ENCODE results near the gene HOXB2.
"Not testable (repeated sequence)": the region's sequence is repeated elsewhere in the genome, so short reads cannot be mapped to it uniquely, and the experiment has no call there.

The HOXB2 gene

DNA sequence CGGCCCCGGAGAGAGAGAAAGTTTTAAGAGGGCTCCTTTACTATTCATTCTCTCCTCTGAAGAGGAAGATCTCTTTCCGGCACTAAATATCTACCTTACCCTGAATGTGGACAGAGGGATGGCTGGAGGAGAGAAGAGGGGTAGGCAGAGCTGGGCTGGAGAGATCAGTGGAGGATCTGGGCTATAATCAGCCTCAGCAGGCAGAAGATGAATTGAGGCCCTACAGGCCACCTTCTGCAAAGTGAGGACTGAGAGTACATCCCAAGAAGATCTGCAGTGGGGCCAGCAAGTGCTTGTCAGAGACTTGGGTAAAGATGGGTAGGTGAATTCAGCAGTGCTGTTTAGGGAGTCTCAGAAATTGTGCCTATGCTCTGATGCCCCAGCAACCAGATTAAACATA is 7.6 kb downstream of the HOXB2 start:
- no peak for DNase-seq

DNA sequence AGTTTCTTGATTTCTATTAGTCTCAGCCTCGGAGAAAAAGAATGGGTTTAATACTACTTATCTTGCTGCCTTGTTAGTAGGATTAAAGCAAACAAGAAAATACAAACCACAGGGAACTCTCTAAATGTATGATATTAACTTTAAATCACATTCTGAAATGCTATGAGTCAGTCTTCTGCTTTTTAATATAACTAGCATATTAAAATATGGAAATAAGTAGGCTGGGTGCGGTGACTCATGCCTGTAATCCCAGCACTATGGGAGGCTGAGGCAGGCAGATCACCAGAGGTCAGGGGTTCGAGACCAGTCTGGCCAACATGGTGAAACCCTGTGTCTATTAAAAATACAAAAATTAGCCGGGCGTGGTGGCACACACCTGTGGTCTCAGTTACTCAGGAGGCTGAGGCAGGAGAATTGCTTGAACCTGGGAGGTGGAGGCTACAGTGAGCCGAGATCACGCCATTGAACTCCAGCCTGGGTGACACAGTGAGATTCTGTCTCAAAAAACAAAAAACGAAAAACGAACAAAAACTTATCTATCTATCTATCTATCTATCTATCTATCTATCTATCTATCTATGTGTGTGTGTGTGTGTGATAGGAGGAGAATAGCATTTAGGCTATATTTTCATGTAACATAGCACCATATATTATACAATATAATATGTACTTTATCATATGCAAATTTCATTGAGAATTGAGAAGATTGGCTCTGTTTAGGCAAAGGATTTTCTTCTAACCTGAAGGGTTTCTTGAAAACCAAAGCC is 8.9 kb downstream of the HOXB2 start:
- DNase-seq = not testable (repeated sequence)

DNA sequence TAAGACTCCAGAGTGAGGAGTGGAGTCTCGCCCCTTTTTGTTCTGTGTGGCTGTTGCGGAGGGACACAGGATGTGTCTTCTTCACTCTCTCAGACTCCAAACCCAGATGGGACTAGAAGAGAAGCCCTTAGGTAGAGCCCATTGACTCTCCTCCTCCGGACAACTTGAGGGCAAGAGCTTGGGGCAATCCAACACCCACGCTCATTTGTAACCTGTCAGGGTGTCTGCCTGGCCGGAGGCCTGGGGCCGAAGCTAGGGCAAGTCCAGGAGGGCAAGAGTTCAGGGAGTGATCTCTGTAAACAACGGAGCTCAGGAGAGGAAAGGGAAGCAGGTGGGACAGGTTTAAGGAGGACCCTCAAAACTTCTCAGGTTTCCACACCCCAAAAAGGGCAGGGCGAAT is 12.6 kb downstream of the HOXB2 start:
- DNase-seq = no peak

DNA sequence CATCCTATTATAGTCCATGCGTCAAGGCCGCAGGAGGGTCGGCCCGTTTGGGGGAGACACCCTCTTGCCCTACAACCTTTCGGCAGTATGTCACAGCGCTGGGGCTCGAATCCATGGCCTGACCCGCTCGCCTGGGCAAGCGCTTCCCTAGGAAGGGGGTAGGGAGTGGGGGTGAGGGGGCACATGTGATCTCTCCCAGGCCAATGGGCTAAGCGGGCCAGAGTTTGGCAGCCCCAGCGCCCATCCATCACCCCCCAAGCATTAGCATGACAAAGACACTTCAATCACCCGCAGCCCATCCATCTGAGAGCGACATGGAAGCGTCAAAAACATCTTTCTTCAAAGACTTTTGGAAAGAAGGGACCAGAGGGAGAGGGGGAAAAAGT is 14.0 kb downstream of the HOXB2 start, which contains the start of gene HOXB1:
Gene HOXB1 (minus strand): TSS at position 125 of the 386 bp plus-strand sequence. CDS start 107 bp downstream, at position 18.
- DNase-seq = no peak

DNA sequence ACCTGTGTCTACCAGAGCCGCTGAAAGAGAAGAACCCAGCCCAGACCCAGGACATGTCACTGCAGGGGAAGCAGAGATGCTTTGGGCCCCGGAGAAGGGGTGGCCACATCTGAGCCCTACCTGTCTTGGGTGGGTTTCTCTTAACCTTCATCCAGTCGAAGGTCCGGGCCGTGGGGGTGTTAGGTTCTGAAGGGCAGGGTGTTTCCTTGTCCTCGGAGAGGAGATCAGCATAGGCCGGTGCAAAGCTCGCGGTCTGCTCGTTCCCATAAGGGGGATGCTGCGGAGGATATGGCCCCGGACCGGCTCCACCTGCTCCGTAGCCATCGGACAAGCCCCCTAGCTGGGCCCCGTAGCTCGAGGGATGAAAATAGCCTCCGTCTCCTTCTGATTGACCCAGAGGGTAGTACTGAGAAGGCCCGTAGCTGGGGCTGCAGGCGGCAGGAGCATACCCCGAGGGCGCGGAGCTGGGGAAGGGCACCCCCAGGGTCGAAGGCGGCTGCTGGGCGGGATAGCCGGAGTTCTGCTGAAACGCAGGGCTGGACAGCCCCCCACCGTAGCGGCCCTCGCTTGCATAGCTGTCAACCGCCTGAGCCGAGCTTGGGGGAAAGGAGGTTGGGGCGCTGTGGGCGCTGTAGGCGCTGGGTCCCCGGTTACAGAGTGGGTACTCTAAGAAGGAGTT is 14.6 kb downstream of the HOXB2 start:
- no peak for DNase-seq

DNA sequence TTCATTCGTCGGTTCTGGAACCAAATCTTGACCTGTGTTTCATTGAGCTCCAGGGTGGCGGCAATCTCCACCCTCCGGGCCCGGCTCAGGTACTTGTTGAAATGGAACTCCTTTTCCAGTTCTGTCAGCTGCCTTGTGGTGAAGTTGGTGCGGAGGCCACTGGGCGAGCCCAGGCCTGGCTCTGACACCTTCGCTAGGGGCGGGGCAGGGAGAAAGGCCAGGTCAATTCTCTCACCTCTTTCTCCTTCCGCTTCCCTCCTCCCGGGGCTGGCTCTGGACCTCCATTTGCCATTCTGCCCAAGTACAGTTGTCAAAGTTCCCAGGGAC is 15.3 kb downstream of the HOXB2 start:
- DNase-seq = no peak

DNA sequence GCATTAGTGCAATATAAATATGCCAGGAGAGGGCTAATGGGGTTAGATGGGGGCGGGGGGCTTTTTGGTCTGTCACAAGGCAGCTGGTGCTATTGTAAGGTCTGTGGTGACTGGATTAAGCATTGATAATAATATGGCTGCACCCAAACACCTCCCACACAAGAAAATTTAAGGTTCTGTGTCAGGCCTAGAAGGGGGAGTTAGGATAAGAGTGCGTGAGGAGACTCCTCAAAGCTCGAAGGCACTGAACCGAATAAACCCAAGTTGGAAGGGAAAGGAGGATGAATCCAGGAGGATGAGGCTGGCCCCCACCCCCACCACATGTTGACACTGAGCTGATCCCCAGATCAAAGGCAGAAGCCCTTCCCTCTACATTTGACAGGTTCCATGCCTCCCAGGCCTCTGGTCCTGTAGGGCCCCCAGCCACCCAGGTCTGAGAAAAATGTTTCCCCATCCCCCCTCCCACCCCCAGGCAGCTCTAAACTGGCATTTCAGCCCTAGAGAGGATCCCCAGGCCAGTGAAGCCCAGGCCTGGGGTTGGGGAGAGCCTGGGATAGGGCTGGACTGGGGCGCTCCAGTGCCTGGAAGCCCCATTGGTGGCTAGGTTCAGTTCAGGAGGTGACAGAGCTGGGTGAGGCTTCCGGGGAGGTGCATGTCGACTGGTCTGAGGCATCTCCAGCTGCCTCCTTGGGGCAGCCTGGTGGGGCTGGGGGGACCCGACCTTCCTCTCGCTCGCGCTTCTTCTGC is 15.8 kb downstream of the HOXB2 start:
- no peak for DNase-seq

DNA sequence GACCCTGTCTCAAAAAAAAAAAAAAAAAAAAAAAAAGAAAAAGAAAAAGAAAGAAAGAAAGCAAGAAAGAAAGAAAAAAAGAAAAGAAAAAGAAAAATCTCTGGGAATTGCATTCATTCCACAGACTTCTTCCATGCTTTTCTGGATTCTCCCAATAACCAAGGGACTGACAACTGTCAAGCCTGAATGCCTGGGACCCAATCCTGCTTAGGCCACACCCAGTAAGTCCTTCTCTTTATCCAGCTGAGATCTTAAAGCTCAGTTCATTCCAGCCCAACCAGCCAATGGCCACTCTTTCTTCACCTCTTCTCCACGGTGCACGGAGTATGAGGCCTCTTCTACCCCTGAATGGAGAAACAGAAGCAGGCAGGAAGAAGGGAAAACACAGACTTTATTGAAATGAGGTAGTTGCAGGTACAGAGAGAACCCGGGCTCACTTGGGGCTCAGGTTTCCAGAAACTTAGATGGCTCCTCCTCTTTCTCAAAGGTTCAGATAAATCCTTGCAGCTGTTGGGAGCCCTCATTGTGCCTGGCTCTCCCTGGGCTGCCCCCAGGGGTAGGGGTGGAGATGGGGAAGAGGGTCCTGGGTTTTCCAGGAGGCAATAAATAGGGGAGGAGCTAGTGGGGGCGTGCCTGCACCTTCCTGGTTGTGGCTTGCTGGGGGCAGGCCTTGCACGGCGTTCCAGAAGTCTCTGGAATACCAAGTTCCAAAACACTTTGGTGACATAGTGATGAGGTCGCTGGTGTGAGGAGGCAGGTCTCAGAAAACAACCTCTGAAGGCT is 16.6 kb downstream of the HOXB2 start:
- DNase-seq = no peak

DNA sequence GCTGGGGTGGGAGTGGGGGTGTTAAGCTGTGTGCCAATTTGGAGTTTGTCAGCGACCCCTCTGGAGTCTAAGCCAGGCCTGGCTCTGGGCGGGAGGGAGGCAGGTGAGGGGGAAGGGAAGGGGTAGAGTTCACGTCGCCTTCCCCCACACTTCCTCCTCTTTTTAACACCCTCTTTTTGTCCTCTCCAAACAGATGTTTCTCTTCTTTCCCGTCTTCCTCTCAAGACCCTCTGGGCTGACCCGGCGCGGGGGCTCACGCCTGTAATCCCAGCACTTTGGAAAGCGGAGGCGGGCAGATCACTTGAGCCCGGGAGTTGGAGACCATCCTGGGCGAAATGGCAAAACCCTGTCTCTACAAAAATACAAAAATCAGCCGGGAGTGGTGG is 17.4 kb downstream of the HOXB2 start:
- DNase-seq = no peak

DNA sequence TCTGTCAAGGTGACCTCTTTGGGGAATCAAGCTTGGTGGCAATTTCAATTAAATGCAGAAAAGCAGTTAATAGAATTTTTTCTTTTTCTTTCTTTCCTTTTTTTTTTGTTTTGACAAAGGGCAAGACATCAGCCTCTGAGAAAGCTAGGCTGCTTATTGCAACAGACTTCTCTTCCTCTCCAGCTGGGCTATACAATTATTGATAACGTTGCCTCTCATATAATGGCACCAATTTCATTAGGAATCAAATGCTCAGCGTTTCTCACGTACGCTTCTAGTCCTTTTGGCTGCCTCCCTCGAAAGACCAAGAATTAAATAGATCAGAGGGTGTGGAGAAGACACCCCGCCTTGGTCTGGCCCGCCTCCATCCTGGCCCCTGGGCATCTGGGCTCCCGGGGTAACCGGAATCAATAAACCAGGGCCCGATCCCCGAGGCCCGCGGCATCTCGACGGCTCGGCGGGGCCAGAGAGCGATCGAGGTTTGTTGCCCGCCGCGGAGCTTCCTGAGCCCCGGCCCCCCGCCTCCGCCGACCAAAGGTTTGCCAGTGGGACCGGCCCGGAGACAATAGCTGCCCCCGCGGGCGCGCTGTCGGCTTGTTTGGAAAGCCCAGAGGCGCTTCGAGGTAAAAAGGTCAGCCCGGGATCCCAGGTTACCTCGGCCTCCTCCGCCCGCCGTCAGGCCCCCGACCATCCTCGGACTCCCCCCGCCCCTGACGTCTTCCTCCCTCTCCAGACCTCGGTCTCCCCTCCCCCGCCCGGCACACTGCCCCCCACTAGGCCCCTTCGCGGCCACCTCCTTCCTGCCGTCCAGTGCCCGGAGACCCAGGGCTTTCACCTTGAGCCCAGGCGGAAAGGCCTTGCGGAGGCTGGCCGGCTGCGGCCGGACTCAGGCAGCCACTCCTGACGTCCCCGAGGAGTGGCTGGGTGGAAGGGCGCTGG is 18.0 kb downstream of the HOXB2 start:
- DNase-seq = no peak

DNA sequence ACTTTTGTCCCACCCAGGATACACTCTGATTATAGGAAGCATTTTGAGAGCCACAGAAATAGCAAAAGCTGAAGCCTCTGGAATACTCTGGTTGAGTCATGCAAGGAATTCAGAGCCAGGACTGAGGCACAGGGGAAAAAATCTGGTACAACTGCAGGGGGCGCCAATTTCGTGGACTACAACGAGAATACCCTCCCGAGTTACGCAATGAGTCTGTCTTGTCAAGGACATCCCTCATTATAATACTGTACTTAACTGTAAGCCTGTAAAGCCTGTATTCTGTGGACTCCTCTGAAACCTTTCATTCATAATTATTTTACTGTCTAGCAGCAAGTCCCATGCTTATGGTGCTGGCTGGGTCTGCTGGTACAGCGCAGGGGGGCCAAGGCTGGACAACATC is 21.9 kb downstream of the HOXB2 start:
- DNase-seq = no peak

DNA sequence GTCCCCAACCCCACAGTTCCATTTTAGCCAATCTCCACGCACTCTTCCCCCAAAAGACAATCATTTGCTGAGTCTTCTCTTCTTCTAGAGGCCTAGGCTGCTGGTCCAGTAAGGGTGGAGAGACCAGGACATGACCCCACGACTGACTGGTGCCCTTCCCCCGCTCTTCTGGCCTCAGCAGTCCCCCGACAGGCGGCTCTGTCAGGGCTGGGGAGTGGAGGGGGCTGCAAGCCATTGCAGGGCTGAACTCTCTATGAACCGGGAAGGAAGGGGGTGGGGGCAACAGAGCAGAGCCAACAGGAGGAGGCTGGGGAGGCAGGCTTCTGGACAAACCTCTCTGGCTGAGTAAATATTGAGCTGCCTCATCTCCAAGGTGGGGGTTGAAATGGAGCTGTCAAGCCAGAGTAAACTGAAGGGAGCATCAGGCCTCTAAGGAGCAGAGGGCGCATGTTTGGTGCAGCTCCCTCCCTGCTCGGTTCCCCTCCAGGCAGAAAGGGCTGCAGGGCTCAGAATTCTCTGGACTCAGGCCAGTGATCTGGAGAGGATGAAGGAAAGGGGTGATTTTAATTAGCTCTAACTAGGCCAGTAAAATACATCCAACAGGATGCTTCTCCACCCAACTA is 22.8 kb downstream of the HOXB2 start:
- DNase-seq = peak; percentile 75

DNA sequence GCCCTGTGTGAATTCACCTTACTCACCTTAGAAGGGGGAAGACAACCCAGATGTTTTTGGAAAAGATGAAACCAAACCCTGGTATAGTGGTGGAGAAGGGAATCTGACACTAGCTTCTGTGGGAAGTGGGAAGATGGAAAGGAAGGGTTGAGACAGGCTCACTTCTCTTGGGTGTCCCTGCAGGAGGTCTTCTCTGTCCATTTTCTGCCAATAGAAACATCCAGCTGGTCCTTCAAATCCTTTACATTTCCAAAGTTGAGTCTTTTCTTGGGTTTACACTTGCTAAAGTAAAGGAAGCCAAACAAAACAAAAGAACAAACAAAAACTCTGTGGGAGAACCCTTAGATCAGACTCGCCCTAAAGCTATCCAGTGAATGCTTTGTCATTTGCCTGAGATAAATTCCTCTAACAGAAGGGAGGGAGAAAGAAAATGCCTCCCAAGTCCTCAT is 24.3 kb downstream of the HOXB2 start:
- no peak for DNase-seq

DNA sequence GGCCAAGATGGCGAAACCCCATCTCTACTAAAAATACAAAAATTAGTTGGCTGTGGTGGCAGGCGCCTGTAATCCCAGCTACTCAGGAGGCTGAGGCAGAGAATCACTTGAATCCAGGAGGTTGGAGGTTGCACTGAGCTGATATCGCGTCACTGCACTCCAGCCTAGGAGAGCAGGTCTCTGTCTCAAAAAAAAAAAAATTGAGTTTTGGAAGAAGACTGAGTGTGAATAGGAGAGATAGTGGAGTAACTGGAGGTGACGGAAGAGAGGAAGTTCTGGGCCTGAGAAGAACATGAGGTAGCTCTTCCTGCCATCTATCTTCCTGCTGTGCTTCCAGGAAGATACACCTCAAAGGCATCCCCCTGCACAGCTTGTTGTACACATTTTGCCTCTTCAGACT is 25.5 kb downstream of the HOXB2 start:
- no peak for DNase-seq

DNA sequence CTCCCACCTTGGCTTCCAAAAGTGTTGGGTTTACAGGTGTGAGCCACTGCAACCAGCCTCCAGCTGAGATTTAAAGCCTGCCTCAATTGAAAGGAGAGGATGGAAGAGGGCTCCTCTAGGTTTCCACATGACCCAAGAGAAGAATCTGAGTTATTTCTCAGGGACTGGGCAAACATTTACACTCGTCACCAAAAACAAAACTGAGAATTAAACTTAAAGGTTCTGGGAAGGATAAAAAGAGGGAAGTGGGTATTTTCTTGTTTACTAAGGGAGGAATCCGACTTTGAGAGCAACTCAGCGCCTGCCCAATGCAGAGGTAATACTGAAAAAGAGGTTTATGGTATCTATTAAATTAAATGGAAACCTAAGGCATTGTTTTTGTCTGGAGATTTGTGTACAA is 27.4 kb downstream of the HOXB2 start:
- no peak for DNase-seq

DNA sequence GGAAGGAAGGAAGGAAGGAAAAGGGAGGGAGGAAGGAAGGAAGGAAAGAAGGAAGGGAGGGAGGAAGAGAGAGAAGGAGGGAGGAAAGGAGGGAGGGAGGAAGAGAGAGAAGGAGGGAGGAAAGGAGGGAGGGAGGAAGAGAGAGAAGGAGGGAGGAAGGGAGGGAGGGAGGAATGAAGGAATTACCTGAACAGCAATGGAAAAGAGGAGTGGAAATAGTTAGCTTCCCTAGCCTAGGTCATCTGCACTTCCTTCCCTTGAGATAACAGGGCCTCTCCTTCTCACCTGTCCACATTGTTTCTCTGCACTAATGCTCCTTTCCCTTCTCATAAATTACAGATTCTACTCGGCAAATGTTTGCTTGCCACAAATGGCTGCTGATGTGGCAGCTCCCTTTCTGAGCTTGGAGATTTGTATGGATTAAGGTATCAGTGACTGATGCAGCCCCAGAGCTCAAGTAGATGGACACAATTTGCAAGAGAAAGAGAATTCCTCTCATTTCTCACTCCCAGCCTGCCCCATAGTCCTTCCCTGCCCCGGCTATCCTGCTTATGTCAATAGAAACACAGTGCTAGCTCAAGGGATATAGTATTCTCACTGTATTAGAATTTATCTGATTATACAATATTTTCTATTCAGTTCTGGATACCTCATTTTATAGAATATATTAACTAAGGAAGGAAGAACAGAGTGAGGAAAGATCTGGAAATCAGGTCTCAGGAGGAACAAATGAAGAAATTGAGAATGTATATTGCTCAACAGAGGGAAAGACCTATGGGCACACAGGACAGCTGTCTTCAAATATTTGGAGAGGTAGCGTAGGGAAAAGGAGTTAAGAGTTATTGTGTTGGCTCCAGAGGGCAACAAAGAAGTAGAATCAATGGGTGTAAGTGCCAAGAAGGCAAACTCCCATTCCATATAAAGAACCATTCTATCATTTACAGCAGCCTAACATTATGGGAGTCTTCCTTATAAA is 28.7 kb downstream of the HOXB2 start:
- no peak for DNase-seq

DNA sequence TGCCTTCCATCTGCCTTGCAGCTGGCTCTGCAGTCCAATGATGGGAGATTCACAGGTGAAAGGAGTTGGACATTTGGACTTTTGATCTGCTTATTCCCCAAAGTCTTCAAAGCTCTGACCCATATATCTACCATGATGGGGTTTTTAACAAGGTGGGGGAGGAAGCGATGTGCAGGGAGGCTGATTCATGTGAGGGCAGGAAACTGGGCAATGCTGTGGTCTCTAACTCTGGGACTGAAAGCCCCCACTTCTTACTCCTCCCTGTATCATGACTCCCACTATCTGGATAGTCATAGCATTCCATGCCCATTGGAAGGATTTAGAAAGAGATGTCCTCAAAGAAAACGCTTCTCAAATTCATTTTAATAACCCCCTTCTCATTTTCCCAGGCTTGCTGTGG is 30.4 kb downstream of the HOXB2 start:
- DNase-seq = no peak

DNA sequence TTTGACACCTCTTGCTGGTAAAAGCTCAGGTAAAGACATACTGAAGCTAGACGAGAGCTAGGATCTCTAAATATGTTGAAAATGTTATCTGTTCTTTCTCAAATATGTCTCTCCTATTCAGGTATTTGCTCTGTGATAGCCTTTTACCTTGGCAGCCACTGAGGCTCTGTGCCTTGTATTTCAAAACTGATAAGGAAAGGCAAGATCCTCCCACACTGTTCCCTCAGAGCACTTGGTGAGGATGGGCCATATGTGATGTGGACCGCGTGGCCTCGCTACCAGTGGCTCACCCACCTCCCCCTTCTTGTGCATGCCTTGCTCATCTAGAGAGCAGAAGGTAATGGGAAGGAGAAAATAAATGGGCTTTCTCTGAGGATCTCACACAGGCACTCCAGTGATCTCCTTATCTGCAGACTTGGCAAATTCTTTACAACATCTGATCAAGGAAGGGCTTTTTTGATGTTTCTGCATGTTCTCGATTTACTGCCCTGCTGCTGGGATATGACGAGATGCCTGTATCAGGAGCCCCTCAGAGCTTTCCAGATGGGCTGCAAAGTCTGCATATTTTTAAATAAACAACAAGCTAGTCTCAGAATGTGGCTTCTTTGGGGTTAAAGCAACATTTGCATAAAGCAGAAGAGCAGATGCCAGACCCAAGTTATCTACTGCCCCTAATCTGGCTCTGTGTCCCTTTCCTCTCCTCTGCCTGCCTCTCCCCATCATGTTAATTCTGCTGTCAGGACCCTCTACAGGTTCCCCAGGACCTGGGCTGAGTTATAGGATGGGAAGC is 31.0 kb downstream of the HOXB2 start:
- DNase-seq = no peak

DNA sequence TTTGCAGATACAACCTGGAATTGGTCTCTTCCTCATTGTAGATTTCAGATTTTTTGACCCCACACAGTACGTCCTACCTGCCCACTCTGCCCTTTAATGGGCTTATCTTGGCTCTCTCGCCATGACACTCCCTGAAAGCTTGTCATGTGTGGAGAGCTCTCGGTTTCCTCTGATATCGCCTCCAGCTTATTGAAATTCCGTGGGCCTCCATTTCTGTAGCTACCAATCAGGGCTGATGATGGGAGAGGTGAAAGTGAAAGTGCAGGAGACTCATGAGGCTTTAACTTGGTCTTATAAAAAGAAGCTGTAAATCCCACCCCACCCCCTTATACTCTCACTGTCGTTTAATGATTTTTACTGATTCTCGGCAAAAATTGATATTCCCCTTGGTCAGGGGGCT is 31.8 kb downstream of the HOXB2 start:
- no peak for DNase-seq
